Activated CD4-positive, alpha-beta T cell treated with anti-CD3 and anti-CD28 coated beads, Interleukin-2, amount 50 U/mL, for 1 hour (primary cell): ENCODE results near the gene GNG12.

Source experiments
- DNase-seq: peaks from one replicate; pipeline ENCODE4 v3.0.0-alpha.2; 2020

The GNG12 gene

GRCh38 chr1:67777440-67777839 is 55.8 kb downstream of the GNG12 start:
- DNase-seq: no peak

- DNase-seq: no peak
These were observed 56.3 kb downstream of the GNG12 start for GRCh38 chr1:67777016-67777415.

GRCh38 chr1:67773462-67773861 is 59.8 kb downstream of the GNG12 start:
- DNase-seq: no peak

- no peak for DNase-seq
These were observed 61.5 kb downstream of the GNG12 start for GRCh38 chr1:67771749-67772148.

GRCh38 chr1:67771152-67771551 is 62.1 kb downstream of the GNG12 start:
- no peak for DNase-seq

GRCh38 chr1:67769633-67770256 is 63.5 kb downstream of the GNG12 start:
- no peak for DNase-seq

GRCh38 chr1:67768480-67768879 is 64.8 kb downstream of the GNG12 start:
- DNase-seq: no peak

- no peak for DNase-seq
These were observed 66.0 kb downstream of the GNG12 start for GRCh38 chr1:67767103-67767782.

- peak; percentile 20 for DNase-seq
These were observed 66.9 kb downstream of the GNG12 start for GRCh38 chr1:67766141-67766978.

- DNase-seq: no peak
These were observed 68.6 kb downstream of the GNG12 start for GRCh38 chr1:67764633-67765032.

- no peak for DNase-seq
These were observed 71.5 kb downstream of the GNG12 start for GRCh38 chr1:67761730-67762129.

GRCh38 chr1:67761091-67761490 is 72.2 kb downstream of the GNG12 start:
- DNase-seq: no peak

GRCh38 chr1:67760030-67760821 is 73.0 kb downstream of the GNG12 start:
- peak; percentile 63 for DNase-seq

GRCh38 chr1:67759692-67760029 is 73.6 kb downstream of the GNG12 start:
- DNase-seq: no peak

- DNase-seq: no peak
These were observed 74.2 kb downstream of the GNG12 start for GRCh38 chr1:67759066-67759465.

- no peak for DNase-seq
These were observed 77.6 kb downstream of the GNG12 start for GRCh38 chr1:67755619-67756018.

- no peak for DNase-seq
These were observed 78.1 kb downstream of the GNG12 start for GRCh38 chr1:67755160-67755559.

GRCh38 chr1:67754526-67754920 is 78.7 kb downstream of the GNG12 start:
- DNase-seq: no peak

GRCh38 chr1:67753776-67754525 is 79.3 kb downstream of the GNG12 start:
- DNase-seq: no peak

- no peak for DNase-seq
These were observed 81.0 kb downstream of the GNG12 start for GRCh38 chr1:67752306-67752705.

- no peak for DNase-seq
These were observed 82.6 kb downstream of the GNG12 start for GRCh38 chr1:67750691-67751054.

GRCh38 chr1:67749844-67750690 is 83.2 kb downstream of the GNG12 start:
- DNase-seq: no peak
